SHP77 treated with DMSO at 0.1 percent for 48 hours (cell line): Measurements from ENCODE around the gene NRF1.
"Not testable (repeated sequence)": the region's sequence is repeated elsewhere in the genome, so short reads cannot be mapped to it uniquely, and the experiment has no call there.

Experiments used
- DNase-seq: peaks from one replicate; lab custom pipeline; 2025; lab: John Stamatoyannopoulos, UW

NRF1 gene

GRCh38 chr7:129607471-129608120, 3.9 kb upstream of the NRF1 start:
- DNase-seq = no peak

GRCh38 chr7:129609666-129610065, 1.9 kb upstream of the NRF1 start:
- DNase-seq = no peak

- DNase-seq = no peak
These were observed 743 bp upstream of the NRF1 start for GRCh38 chr7:129610709-129611245.

- DNase-seq = no peak
These were observed 844 bp downstream of the NRF1 start for GRCh38 chr7:129612112-129613015.

- no peak for DNase-seq
These were observed 1.5 kb downstream of the NRF1 start for GRCh38 chr7:129613016-129613337.

- DNase-seq = no peak
These were observed 3.5 kb downstream of the NRF1 start for GRCh38 chr7:129615018-129615417.

GRCh38 chr7:129616530-129616929, 5.0 kb downstream of the NRF1 start:
- no peak for DNase-seq

GRCh38 chr7:129617178-129617577, 5.7 kb downstream of the NRF1 start:
- no peak for DNase-seq

- DNase-seq = no peak
These were observed 6.1 kb downstream of the NRF1 start for GRCh38 chr7:129617652-129618051.

- DNase-seq = no peak
These were observed 15.4 kb downstream of the NRF1 start for GRCh38 chr7:129626896-129627295.

- no peak for DNase-seq
These were observed 18.8 kb downstream of the NRF1 start for GRCh38 chr7:129630341-129630740.

GRCh38 chr7:129634361-129635034, 23.0 kb downstream of the NRF1 start:
- DNase-seq = no peak

- DNase-seq = peak; percentile 32
These were observed 23.9 kb downstream of the NRF1 start for GRCh38 chr7:129635300-129636029.

- not testable (repeated sequence) for DNase-seq
These were observed 24.6 kb downstream of the NRF1 start for GRCh38 chr7:129636030-129636550.

GRCh38 chr7:129636641-129637040, 25.1 kb downstream of the NRF1 start:
- DNase-seq = no peak

GRCh38 chr7:129640400-129640799, 28.9 kb downstream of the NRF1 start:
- no peak for DNase-seq

GRCh38 chr7:129642871-129643549, 31.5 kb downstream of the NRF1 start:
- no peak for DNase-seq

- DNase-seq = no peak
These were observed 32.1 kb downstream of the NRF1 start for GRCh38 chr7:129643550-129644170.

GRCh38 chr7:129644634-129645230, 33.2 kb downstream of the NRF1 start:
- peak; percentile 22 for DNase-seq

GRCh38 chr7:129646369-129647021, 35.0 kb downstream of the NRF1 start:
- no peak for DNase-seq
